K562 (cell line): ENCODE measurements around the gene CLCN1. TPM values are rescaled to one million over a fixed set of nuclear protein-coding genes. Genes with fewer than 3 reads are reported as not detected.

ENCODE experiments used
- CREM ChIP-seq: IDR thresholded peaks from 2 replicates; pipeline ENCODE4 v1.6.1; 2014; ENCODE audit warnings: antibody characterized with exemption, low read depth
- CXXC5 ChIP-seq: fragments of 250-450 bp; sonication (Bioruptor Pico); IDR thresholded peaks from 2 replicates; pipeline ENCODE4 v1.8.0; 2022; ENCODE audit warnings: inconsistent platforms, mild to moderate bottlenecking, moderate library complexity
- EP400 ChIP-seq: fragments of 450-650 bp; IDR thresholded peaks from 2 replicates; pipeline ENCODE4 v1.6.1; 2017; ENCODE audit warnings: antibody characterized with exemption, mild to moderate bottlenecking, moderate library complexity
- ESRRA ChIP-seq: fragments of 450-650 bp; IDR thresholded peaks from 2 replicates; pipeline ENCODE4 v1.6.1; 2014; ENCODE audit warnings: low read depth, mild to moderate bottlenecking, moderate library complexity, borderline replicate concordance
- GABPB1 ChIP-seq: sonication (generic); formaldehyde crosslinking; IDR thresholded peaks from 2 replicates; pipeline ENCODE4 v1.8.0; 2022; ENCODE audit warnings: mild to moderate bottlenecking, missing genetic modification reagents
- GATAD2A ChIP-seq: fragments of 450-650 bp; IDR thresholded peaks from 2 replicates; pipeline ENCODE4 v1.6.1; 2017
- JUNB ChIP-seq: fragments of 450-650 bp; formaldehyde crosslinking; conservative IDR thresholded peaks from 2 replicates; pipeline ENCODE4 v1.4.0; 2020; ENCODE audit warnings: mild to moderate bottlenecking
- NEUROD1 ChIP-seq: fragments of 150-350 bp; IDR thresholded peaks from 2 replicates; pipeline ENCODE4 v1.6.1; 2014; ENCODE audit warnings: borderline replicate concordance, low read length, low read depth; ENCODE audit not compliant: partially characterized antibody
- NFIC ChIP-seq: fragments of 450-650 bp; IDR thresholded peaks from 2 replicates; pipeline ENCODE4 v1.6.1; 2017; ENCODE audit warnings: mild to moderate bottlenecking, inconsistent platforms
- NR2C2 ChIP-seq, 2 experiments: fragments of 200-800 bp in 1 of 2; sonication (Bioruptor generic) in 1 of 2; sonication (generic) in 1 of 2; formaldehyde crosslinking in 1 of 2; IDR thresholded peaks; 2 replicates each; pipeline versions ENCODE4 v1.6.1 to v1.8.0; 2016 to 2022; ENCODE audit warnings: mild to moderate bottlenecking in 1 of 2, missing compliant biosample characterization in 1 of 2, missing genetic modification characterization in 1 of 2, missing genetic modification reagents in 1 of 2
- POLR2AphosphoS5 ChIP-seq: IDR thresholded peaks from 2 replicates; pipeline ENCODE4 v1.6.1; 2011; ENCODE audit warnings: mild to moderate bottlenecking, low read depth, low read length, moderate library complexity; ENCODE audit not compliant: control insufficient read depth, insufficient read depth
- POLR2H ChIP-seq: IDR thresholded peaks from 2 replicates; pipeline ENCODE4 v1.6.1; 2016; ENCODE audit warnings: missing genetic modification characterization, low read depth, mild to moderate bottlenecking, control low read depth, missing compliant biosample characterization, moderate library complexity
- TGIF2 ChIP-seq: sonication (generic); formaldehyde crosslinking; IDR thresholded peaks from 2 replicates; pipeline ENCODE4 v1.8.1; 2022; ENCODE audit warnings: mild to moderate bottlenecking, missing genetic modification reagents, moderate library complexity
- ZNF140 ChIP-seq: fragments of 250-450 bp; sonication (Bioruptor Pico); IDR thresholded peaks from 2 replicates; pipeline ENCODE4 v1.8.0; 2021; ENCODE audit warnings: moderate library complexity, mild to moderate bottlenecking, inconsistent platforms
- ZNF436 ChIP-seq: fragments of 250-450, 450-650 bp; sonication (Bioruptor Pico); formaldehyde crosslinking; IDR thresholded peaks from 2 replicates; pipeline ENCODE4 v1.7.0; 2020; ENCODE audit warnings: mild to moderate bottlenecking
- ZNF76 ChIP-seq: fragments of 250-450 bp; sonication (Bioruptor Pico); IDR thresholded peaks from 2 replicates; pipeline ENCODE4 v1.4.0; 2020; ENCODE audit warnings: mild to moderate bottlenecking, moderate library complexity, borderline replicate concordance
- polyA plus RNA-seq, 8 experiments: library from polyadenylated mRNA; depleted of rRNA in 4 of 8; stranded (reverse) in 5 of 8; unstranded in 3 of 8; fragments of >200 nt; fragmentation: Nextera tagmentation in 2 of 8; fragmentation: Illumina TruSeq in 1 of 8; extraction: Ambion mirVana in 2 of 8; extraction: Trizol in 1 of 8; gene quantifications; 2 replicates each; pipeline versions ENCODE4 v1.2.1 to v1.2.3, GENCODE V29; 2011 to 2014; ENCODE audit warnings: inconsistent platforms in 1 of 8, missing spikeins in 1 of 8
- total RNA-seq, 7 experiments: library from RNA; depleted of rRNA in 6 of 7; stranded (reverse); fragments of >200 nt in 6 of 7; fragmentation: Illumina TruSeq in 2 of 7; extraction: Trizol in 2 of 7; gene quantifications; 2 replicates each; pipeline versions ENCODE4 v1.2.1 to v1.2.3, GENCODE V29; 2011 to 2021; ENCODE audit warnings: low replicate concordance in 1 of 7
- TF ChIP-seq, protein P1 (sequence below), 2 experiments: fragments of 200-800 bp in 1 of 2; sonication (Bioruptor generic) in 1 of 2; sonication (generic) in 1 of 2; formaldehyde crosslinking in 1 of 2; IDR thresholded peaks in 1 of 2; conservative IDR thresholded peaks in 1 of 2; 2 replicates each; pipeline versions ENCODE4 v1.5.0 to v1.6.1; 2016 to 2020; ENCODE audit warnings: missing compliant biosample characterization in 1 of 2, missing genetic modification characterization in 1 of 2, missing genetic modification reagents in 1 of 2
- TF ChIP-seq, protein P2 (sequence below): sonication (generic); formaldehyde crosslinking; IDR thresholded peaks from 2 replicates; pipeline ENCODE4 v1.8.1; 2023; ENCODE audit warnings: mild to moderate bottlenecking, missing genetic modification reagents
- TF ChIP-seq, protein P3 (sequence below), 2 experiments: fragments of 250-450 bp in 1 of 2; fragments of 450-650 bp in 1 of 2; sonication (Bioruptor Pico) in 1 of 2; IDR thresholded peaks; 2 replicates each; pipeline versions ENCODE4 v1.6.1 to v1.8.0; 2016 to 2021; ENCODE audit warnings: mild to moderate bottlenecking in 2 of 2, moderate library complexity in 2 of 2, missing compliant biosample characterization in 1 of 2, missing genetic modification characterization in 1 of 2
- TF ChIP-seq, protein P4 (sequence below): fragments of 450-650 bp; IDR thresholded peaks from 2 replicates; pipeline ENCODE4 v1.6.1; 2017; ENCODE audit warnings: antibody characterized with exemption

The CLCN1 gene
- total and polyA plus RNA-seq, 9 of the 15 experiments (the other 6 are each of a cell fraction or from before 2014, with no cell fraction given): 0.01 to 0.11 (median 0.04) TPM; not detected in 4

DNA sequence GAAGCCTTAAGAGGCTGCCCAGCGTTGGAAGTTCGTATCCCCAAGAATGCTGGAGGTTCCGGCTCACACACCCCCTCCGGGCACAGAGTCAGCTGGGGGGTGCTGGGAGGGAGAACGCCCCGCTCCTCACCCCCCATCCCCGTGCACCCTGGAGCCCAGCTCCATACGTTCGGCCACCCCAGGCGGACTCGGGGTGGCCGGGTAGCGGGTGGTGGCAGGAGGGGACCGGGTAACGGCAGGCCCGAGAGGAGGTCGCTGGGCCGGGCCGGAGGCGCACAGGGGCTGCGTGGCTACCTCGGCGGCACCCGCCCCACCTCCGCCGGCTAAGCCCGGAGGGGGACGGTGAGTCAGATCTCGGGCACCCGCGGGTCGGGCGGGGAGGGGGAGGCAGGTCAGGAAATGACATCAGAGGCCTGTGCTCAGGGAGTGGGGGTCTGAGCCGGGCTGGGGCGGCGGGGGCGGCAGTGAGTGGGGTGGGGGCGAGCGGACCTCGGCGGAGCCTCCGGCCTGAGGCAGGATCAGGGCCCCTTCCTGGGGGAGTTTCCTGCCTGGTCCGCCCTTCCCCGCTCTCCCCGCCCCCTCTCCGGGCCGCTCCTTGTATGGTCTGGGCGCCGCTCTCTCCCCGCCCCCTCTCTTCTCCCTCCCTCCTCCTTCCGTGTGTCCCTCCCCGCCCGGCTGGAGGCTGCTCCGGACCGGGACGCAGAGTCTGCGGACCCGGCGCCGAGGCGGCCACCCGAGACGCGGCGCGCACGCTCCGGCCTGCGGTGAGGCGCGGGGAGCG is 64.9 kb downstream of the CLCN1 start, which contains the start of gene ZYX (continued):
- TF ChIP-seq NR2C2 (CRISPR knock-in tag; IDR thresholded peaks at IDR 0.05): no peak
- TF ChIP-seq NR2C2 (tag; IDR thresholded peaks at IDR 0.05): peak; percentile 80
- peak; percentile 87 for TF ChIP-seq POLR2H
- TF ChIP-seq JUNB (CRISPR knock-in tag): no peak; the same call in 1 of the 2 replicates
- TF ChIP-seq, protein P1, sequence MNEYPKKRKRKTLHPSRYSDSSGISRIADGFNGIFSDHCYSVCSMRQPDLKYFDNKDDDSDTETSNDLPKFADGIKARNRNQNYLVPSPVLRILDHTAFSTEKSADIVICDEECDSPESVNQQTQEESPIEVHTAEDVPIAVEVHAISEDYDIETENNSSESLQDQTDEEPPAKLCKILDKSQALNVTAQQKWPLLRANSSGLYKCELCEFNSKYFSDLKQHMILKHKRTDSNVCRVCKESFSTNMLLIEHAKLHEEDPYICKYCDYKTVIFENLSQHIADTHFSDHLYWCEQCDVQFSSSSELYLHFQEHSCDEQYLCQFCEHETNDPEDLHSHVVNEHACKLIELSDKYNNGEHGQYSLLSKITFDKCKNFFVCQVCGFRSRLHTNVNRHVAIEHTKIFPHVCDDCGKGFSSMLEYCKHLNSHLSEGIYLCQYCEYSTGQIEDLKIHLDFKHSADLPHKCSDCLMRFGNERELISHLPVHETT (CRISPR knock-in tag; conservative IDR thresholded peaks at IDR 0.05 in 1 of 2, IDR thresholded peaks at IDR 0.05 in 1 of 2): peak in 1 of 2 experiments; percentile 52; a peak in 1 of 4 replicates
- peak; percentile 80 for TF ChIP-seq EP400
- TF ChIP-seq, protein P2, sequence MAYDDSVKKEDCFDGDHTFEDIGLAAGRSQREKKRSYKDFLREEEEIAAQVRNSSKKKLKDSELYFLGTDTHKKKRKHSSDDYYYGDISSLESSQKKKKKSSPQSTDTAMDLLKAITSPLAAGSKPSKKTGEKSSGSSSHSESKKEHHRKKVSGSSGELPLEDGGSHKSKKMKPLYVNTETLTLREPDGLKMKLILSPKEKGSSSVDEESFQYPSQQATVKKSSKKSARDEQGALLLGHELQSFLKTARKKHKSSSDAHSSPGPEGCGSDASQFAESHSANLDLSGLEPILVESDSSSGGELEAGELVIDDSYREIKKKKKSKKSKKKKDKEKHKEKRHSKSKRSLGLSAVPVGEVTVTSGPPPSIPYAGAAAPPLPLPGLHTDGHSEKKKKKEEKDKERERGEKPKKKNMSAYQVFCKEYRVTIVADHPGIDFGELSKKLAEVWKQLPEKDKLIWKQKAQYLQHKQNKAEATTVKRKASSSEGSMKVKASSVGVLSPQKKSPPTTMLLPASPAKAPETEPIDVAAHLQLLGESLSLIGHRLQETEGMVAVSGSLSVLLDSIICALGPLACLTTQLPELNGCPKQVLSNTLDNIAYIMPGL (CRISPR knock-in tag): peak; percentile 75
- TF ChIP-seq CXXC5 (CRISPR knock-in tag): peak; percentile 21; the same call in 1 of the 2 replicates
- no peak for TF ChIP-seq ZNF140 (CRISPR knock-in tag)
- peak; percentile 66 for TF ChIP-seq NEUROD1
- TF ChIP-seq ZNF76 (CRISPR knock-in tag): 0 out of 2 replicates have a peak, but pooled peaks have one; percentile 34
- peak; percentile 48 for TF ChIP-seq NFIC
- peak; percentile 90 for TF ChIP-seq CREM
- TF ChIP-seq TGIF2 (CRISPR knock-in tag): peak; percentile 93
- TF ChIP-seq ESRRA: no peak
- TF ChIP-seq, protein P3, sequence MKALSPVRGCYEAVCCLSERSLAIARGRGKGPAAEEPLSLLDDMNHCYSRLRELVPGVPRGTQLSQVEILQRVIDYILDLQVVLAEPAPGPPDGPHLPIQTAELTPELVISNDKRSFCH (CRISPR knock-in tag; IDR thresholded peaks at IDR 0.05): no peak
- TF ChIP-seq, protein P3 (tag; IDR thresholded peaks at IDR 0.05): peak; percentile 38; the same call in 1 of the 2 replicates
- TF ChIP-seq, protein P4, sequence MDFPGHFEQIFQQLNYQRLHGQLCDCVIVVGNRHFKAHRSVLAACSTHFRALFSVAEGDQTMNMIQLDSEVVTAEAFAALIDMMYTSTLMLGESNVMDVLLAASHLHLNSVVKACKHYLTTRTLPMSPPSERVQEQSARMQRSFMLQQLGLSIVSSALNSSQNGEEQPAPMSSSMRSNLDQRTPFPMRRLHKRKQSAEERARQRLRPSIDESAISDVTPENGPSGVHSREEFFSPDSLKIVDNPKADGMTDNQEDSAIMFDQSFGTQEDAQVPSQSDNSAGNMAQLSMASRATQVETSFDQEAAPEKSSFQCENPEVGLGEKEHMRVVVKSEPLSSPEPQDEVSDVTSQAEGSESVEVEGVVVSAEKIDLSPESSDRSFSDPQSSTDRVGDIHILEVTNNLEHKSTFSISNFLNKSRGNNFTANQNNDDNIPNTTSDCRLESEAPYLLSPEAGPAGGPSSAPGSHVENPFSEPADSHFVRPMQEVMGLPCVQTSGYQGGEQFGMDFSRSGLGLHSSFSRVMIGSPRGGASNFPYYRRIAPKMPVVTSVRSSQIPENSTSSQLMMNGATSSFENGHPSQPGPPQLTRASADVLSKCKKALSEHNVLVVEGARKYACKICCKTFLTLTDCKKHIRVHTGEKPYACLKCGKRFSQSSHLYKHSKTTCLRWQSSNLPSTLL: peak; percentile 99
- peak; percentile 67; the same call in 1 of the 2 replicates for TF ChIP-seq GATAD2A
- no peak for TF ChIP-seq ZNF436
- peak; percentile 87 for TF ChIP-seq POLR2AphosphoS5
- peak; percentile 80 for TF ChIP-seq GABPB1 (CRISPR knock-in tag)
